ENCODE measurements around the gene TSPAN18. TPM values are rescaled to one million over a fixed set of nuclear protein-coding genes. Genes with fewer than 3 reads are reported as not detected.
A peak's percentile ranks its signal among the peaks of the same experiment; 100 is the strongest.

TSPAN18 gene
- total and polyA plus RNA-seq, 2 of the 4 experiments (the other 2 are of a cell fraction), result 0.36 to 1.1 TPM

GRCh38 chr11:44949160-44950030 lies 222.6 kb downstream of the TSPAN18 start:
- H3K9ac ChIP-seq (ENCODE audit: low read depth, low read length), result peak overlapping the region; percentile 94
- BruUV-seq (replicated peaks), result no TSS peak
- 0% methylated on average over 2 of the region's 57 CpGs; no CpG with 5 or more reads in 1 of the 2 experiments for WGBS, 2 experiments (ENCODE audit: extremely low coverage in 2 of 2, insufficient read length in 1 of 2)

More at GRCh38 chr11:44949160-44950030, 222.6 kb downstream of the TSPAN18 start:
- Histone ChIP-seq H2BK120ac (ENCODE audit: low read depth, low read length) (no peak overlapping the region), H4K8ac (ENCODE audit: low read depth in 2 of 2, low read length in 2 of 2) (no peak overlapping the region; a peak in 1 of 4 replicates), H3K56ac (ENCODE audit: extremely low read depth, insufficient read depth, low read length) (no peak overlapping the region), H3K9me3 (ENCODE audit: control insufficient read depth, insufficient read depth, low read length) (no peaks in the 10 kb centered on the region), H3K27ac (ENCODE audit: insufficient read depth, low read length) (peak overlapping the region; percentile 87), H3K79me1 (ENCODE audit: low read depth in 1 of 2, low read length in 2 of 2) (peaks cover 6 to 29% of the 10 kb centered on the region in 2 experiments), H3K36me3 (ENCODE audit: control insufficient read depth, insufficient read depth, low read length) (peaks cover 15% of the 10 kb centered on the region; the same call in 1 of the 2 replicates), H2BK5ac (ENCODE audit: low read depth, low read length, poor library complexity, severe bottlenecking) (no peak overlapping the region), H2BK15ac (ENCODE audit: low read depth, low read length) (no peak overlapping the region), H2AK5ac (ENCODE audit: low read depth, low read length) (no peak overlapping the region), H3K14ac (replicated peaks; ENCODE audit: low read depth, low read length) (peak overlapping the region; percentile 35; the same call in 1 of the 2 replicates), H3K4me1 (ENCODE audit: control insufficient read depth, insufficient read depth, low read length) (peaks cover 2% of the 10 kb centered on the region; the same call in 1 of the 2 replicates), H2AFZ (replicated peaks; ENCODE audit: low read length, poor library complexity) (peak overlapping the region; percentile 89), H3K23ac (ENCODE audit: low read depth, low read length) (no peak overlapping the region), H3K27me3 (ENCODE audit: control insufficient read depth, insufficient read depth, low read length) (no peaks in the 10 kb centered on the region), H4K91ac (ENCODE audit: insufficient read depth, low read depth, low read length) (no peak overlapping the region), H4K5ac (ENCODE audit: low read depth, low read length) (no peak overlapping the region), H4K20me1 (ENCODE audit: insufficient read depth, low read length) (peaks cover 38% of the 10 kb centered on the region), H2BK20ac (ENCODE audit: low read depth, low read length) (no peak overlapping the region), H3K4me2 (ENCODE audit: low read depth, low read length) (peak overlapping the region; percentile 75), H2AK9ac (replicated peaks; ENCODE audit: low read depth, low read length, poor library complexity) (peak overlapping the region; percentile 92), H3K18ac (ENCODE audit: low read depth, low read length) (no peak overlapping the region; the same call in 1 of the 2 replicates), H3K4ac (ENCODE audit: low read depth, low read length) (no peak overlapping the region; the same call in 1 of the 2 replicates), H3K9me1 (ENCODE audit: insufficient read depth, low read length) (peaks cover 3% of the 10 kb centered on the region; the same call in 1 of the 2 replicates), H3K4me3 (ENCODE audit: insufficient read depth, low read depth, low read length) (peak overlapping the region; percentile 95)
- dilution Hi-C loops (cut with HindIII; ENCODE audit: low sequenced_read_pairs, unreplicated experiment) (no loop called here), intact Hi-C loops (cut with micrococcal nuclease) (loop anchor here (1.0 to 2.0 kb wide), 2 partner anchors 49 to 153 kb away; no protein-coding TSS in a partner anchor), in situ Hi-C loops (cut with MboI; ENCODE audit: low sequenced_read_pairs) (no loop called here)
- CTCF ChIA-PET, result interaction anchor here (0.6 kb wide), 1 partner anchor 370 kb away, joined by 3 read pairs; no protein-coding TSS in a partner anchor
- POLR2A ChIA-PET (ENCODE audit: unreplicated experiment), result no interaction called here
- ATAC-seq (ENCODE audit: low read depth) (peak; percentile 61), DNase-seq (peak; percentile 42)
- TF ChIP-seq POLR2A (IDR thresholded peaks at IDR 0.05; ENCODE audit: low read depth, low read length) (no peak), SMC3 (IDR thresholded peaks at IDR 0.05; ENCODE audit: low read depth, low read length) (peak; percentile 26), CTCF (conservative IDR thresholded peaks at IDR 0.05; ENCODE audit: low read depth, low read length) (peak; percentile 57), RAD21 (IDR thresholded peaks at IDR 0.05; ENCODE audit: low read length) (peak; percentile 24; the same call in 1 of the 2 replicates), MAZ (IDR thresholded peaks at IDR 0.05; ENCODE audit: borderline replicate concordance, low read depth, low read length) (peak; percentile 27; the same call in 1 of the 2 replicates)

Data from IMR-90 (cell line).